Stimulated activated naive CD4-positive, alpha-beta T cell treated with Interleukin-2 at 50 U/mL for 16 hours (primary cell): ENCODE measurements around the gene MRTFA.
"Not testable (repeated sequence)": the region's sequence is repeated elsewhere in the genome, so short reads cannot be mapped to it uniquely, and the experiment has no call there.

ENCODE experiments used
- DNase-seq: peaks from one replicate; lab custom pipeline; 2025; lab: John Stamatoyannopoulos, UW

The MRTFA gene

GRCh38 chr22:40659166-40659565, 22.6 kb upstream of the MRTFA start:
- no peak for DNase-seq

- not testable (repeated sequence) for DNase-seq
Observed at GRCh38 chr22:40656651-40657050, 20.1 kb upstream of the MRTFA start.

- DNase-seq: not testable (repeated sequence)
Observed at GRCh38 chr22:40655941-40656340, 19.4 kb upstream of the MRTFA start.

GRCh38 chr22:40654522-40655167, 18.1 kb upstream of the MRTFA start:
- no peak for DNase-seq

GRCh38 chr22:40653361-40653760, 16.8 kb upstream of the MRTFA start:
- DNase-seq: no peak

GRCh38 chr22:40651563-40652501, 15.3 kb upstream of the MRTFA start:
- peak; percentile 88 for DNase-seq

GRCh38 chr22:40651057-40651456, 14.5 kb upstream of the MRTFA start:
- DNase-seq: no peak

- no peak for DNase-seq
Observed at GRCh38 chr22:40648386-40648785, 11.9 kb upstream of the MRTFA start.

- no peak for DNase-seq
Observed at GRCh38 chr22:40645579-40646197, 9.2 kb upstream of the MRTFA start.

- DNase-seq: no peak
Observed at GRCh38 chr22:40642316-40642715, 5.8 kb upstream of the MRTFA start.

- no peak for DNase-seq
Observed at GRCh38 chr22:40641269-40641668, 4.8 kb upstream of the MRTFA start.

- no peak for DNase-seq
Observed at GRCh38 chr22:40638261-40638660, 1.7 kb upstream of the MRTFA start.

GRCh38 chr22:40637183-40638150, 948 bp upstream of the MRTFA start:
- peak; percentile 63 for DNase-seq

- no peak for DNase-seq
Observed at GRCh38 chr22:40635940-40636379, 559 bp downstream of the MRTFA start.

- no peak for DNase-seq
Observed at GRCh38 chr22:40635043-40635939, 1.2 kb downstream of the MRTFA start.

GRCh38 chr22:40634119-40634903, 2.2 kb downstream of the MRTFA start:
- no peak for DNase-seq

- no peak for DNase-seq
Observed at GRCh38 chr22:40633036-40633435, 3.5 kb downstream of the MRTFA start.

- DNase-seq: no peak
Observed at GRCh38 chr22:40631925-40632324, 4.6 kb downstream of the MRTFA start.

- no peak for DNase-seq
Observed at GRCh38 chr22:40628354-40629042, 8.0 kb downstream of the MRTFA start.
